Stimulated activated naive CD8-positive, alpha-beta T cell treated with anti-CD3 and anti-CD28 coated beads, Interleukin-15, Interleukin-2, amounts not matched to agents 100 ng/mL and 50 ng/mL, for 24 hours (primary cell): ENCODE data around the gene OTX1.
"Not testable (repeated sequence)": the region's sequence is repeated elsewhere in the genome, so short reads cannot be mapped to it uniquely, and the experiment has no call there.

Source experiments
- H3K27ac Mint-ChIP-seq: one replicate; pipeline ENCODE4 v1.8.0; 2021; ENCODE audit warnings: mild to moderate bottlenecking, mixed read lengths
- H3K27me3 Mint-ChIP-seq: one replicate; pipeline ENCODE4 v1.8.0; 2021; ENCODE audit warnings: mixed read lengths
- H3K36me3 Mint-ChIP-seq: one replicate; pipeline ENCODE4 v1.8.0; 2021; ENCODE audit warnings: low read depth, mixed read lengths
- H3K4me1 Mint-ChIP-seq: one replicate; pipeline ENCODE4 v1.8.0; 2021; ENCODE audit warnings: low read depth, mixed read lengths
- H3K4me3 Mint-ChIP-seq: one replicate; pipeline ENCODE4 v1.8.0; 2021; ENCODE audit warnings: mild to moderate bottlenecking, mixed read lengths
- H3K9me3 Mint-ChIP-seq: one replicate; pipeline ENCODE4 v1.8.0; 2021; ENCODE audit warnings: mixed read lengths

The OTX1 gene

GRCh38 chr2:63050334-63051041, at the start of gene OTX1:
Gene OTX1 (plus strand): TSS chr2:63050830. CDS start chr2:63052991, 2,161 bp downstream.
- Mint-ChIP-seq H3K27me3 (peaks cover 82% of the 10 kb centered on the region), H3K36me3 (peaks cover 7% of the 10 kb centered on the region), H3K27ac (peak within 1 kb of the TSS; percentile 70), H3K4me1 (peaks cover 61% of the 10 kb centered on the region), H3K4me3 (peak within 1 kb of the TSS; percentile 84), H3K9me3 (no peaks in the 10 kb centered on the region)

- Mint-ChIP-seq H3K27ac (no peak overlapping the region), H3K4me1 (no peaks in the 10 kb centered on the region), H3K27me3 (no peaks in the 10 kb centered on the region), H3K9me3 (no peaks in the 10 kb centered on the region), H3K36me3 (peaks cover 10% of the 10 kb centered on the region), H3K4me3 (no peak overlapping the region)
Observed at GRCh38 chr2:63001576-63001975, 49.1 kb upstream of the OTX1 start.

DNA sequence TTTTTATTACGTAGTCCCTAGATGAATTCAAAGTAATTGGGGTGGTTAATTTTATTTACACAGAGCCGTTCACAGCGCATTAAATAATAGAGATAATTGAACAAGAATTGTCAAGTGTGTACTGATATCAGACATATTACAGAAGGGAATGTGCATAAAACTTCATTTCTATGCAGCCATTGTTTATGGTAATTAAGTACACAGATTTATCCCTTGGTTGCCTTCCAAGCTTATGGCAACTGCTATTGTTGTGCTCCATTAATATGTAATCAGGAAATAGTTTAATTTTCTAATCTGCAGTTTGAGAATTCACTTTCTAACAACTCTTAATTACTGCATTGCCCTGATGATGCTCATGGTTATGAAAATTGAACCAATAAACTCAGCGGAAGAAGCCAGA, 47.3 kb upstream of the OTX1 start:
- Mint-ChIP-seq H3K9me3 (no peaks in the 10 kb centered on the region), H3K36me3 (peaks cover 3% of the 10 kb centered on the region), H3K27ac (no peak overlapping the region), H3K27me3 (no peaks in the 10 kb centered on the region), H3K4me3 (no peak overlapping the region), H3K4me1 (no peaks in the 10 kb centered on the region)

GRCh38 chr2:63007813-63008458, 42.7 kb upstream of the OTX1 start:
- Mint-ChIP-seq H3K4me1 (no peaks in the 10 kb centered on the region), H3K36me3 (peaks cover 3% of the 10 kb centered on the region), H3K27ac (no peak overlapping the region), H3K27me3 (no peaks in the 10 kb centered on the region), H3K4me3 (no peak overlapping the region), H3K9me3 (no peaks in the 10 kb centered on the region)

DNA sequence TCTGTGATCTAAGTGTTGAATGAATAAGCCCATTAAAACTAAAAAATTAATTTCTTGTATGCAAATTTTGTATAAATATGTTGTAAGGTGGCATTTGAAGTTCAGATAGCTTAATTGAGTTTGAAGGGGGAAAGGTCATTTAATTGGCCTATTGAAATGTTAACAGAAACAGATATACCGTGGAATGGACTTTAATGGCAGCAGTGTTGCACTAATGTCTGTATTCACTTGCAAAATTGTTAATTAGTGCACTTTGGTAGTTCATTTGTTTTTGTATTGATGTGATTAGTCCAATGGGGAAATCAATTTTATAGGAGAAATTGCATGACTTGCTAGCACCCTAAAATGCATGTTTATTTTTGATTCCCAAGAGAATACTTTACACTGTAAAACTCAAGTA, 41.8 kb upstream of the OTX1 start:
- peaks cover 3% of the 10 kb centered on the region for H3K36me3 Mint-ChIP-seq
- H3K4me3 Mint-ChIP-seq = no peak overlapping the region
- H3K27me3 Mint-ChIP-seq = no peaks in the 10 kb centered on the region
- H3K27ac Mint-ChIP-seq = no peak overlapping the region
- no peaks in the 10 kb centered on the region for H3K9me3 Mint-ChIP-seq
- no peaks in the 10 kb centered on the region for H3K4me1 Mint-ChIP-seq

DNA sequence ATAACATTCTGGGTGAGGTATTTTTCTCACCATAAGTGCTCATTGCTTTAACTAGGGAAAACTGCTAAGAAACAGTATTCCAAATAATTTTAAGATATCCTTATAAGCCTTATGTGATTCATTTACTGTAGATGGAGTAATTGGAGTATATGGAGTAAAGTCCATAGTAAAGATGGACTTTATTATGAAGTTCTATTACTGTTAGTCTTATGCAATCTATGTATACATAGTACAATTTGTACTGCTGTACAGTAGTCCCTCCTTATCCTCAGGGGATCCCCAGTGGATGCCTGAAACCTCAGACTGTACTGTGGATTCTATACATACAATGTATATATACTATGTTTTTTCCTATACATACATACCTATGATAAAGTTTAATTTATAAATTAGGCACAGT, 41.1 kb upstream of the OTX1 start:
- Mint-ChIP-seq H3K27me3 (no peaks in the 10 kb centered on the region), H3K4me1 (no peaks in the 10 kb centered on the region), H3K4me3 (no peak overlapping the region), H3K9me3 (no peaks in the 10 kb centered on the region), H3K36me3 (no peaks in the 10 kb centered on the region), H3K27ac (no peak overlapping the region)

- no peaks in the 10 kb centered on the region for H3K9me3 Mint-ChIP-seq
- H3K27ac Mint-ChIP-seq = no peak overlapping the region
- no peaks in the 10 kb centered on the region for H3K27me3 Mint-ChIP-seq
- H3K4me3 Mint-ChIP-seq = no peak overlapping the region
- no peaks in the 10 kb centered on the region for H3K4me1 Mint-ChIP-seq
- H3K36me3 Mint-ChIP-seq = no peaks in the 10 kb centered on the region
Observed at GRCh38 chr2:63012541-63012940, 38.1 kb upstream of the OTX1 start.

DNA sequence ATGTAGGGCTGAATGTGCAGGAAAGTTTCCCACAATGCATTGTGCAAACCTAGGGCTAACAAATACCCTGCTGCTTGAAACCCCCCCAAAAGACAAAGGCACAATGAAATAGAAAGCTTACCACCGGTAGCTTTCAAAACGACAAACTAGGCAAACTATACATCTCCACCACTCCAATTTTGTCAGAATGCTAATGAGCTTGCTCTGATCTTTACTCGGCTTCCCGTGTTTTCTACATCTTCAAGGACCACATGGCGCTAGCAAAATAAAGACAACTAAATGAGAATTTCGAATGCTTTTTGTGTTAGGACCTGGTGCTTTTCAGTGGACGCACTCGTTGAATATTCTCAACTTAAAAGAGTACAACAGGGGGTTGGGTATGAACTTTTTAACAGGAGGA, 37.2 kb upstream of the OTX1 start:
- no peaks in the 10 kb centered on the region for H3K4me1 Mint-ChIP-seq
- H3K27ac Mint-ChIP-seq = no peak overlapping the region
- no peaks in the 10 kb centered on the region for H3K9me3 Mint-ChIP-seq
- no peak overlapping the region for H3K4me3 Mint-ChIP-seq
- H3K36me3 Mint-ChIP-seq = no peaks in the 10 kb centered on the region
- H3K27me3 Mint-ChIP-seq = no peaks in the 10 kb centered on the region

DNA sequence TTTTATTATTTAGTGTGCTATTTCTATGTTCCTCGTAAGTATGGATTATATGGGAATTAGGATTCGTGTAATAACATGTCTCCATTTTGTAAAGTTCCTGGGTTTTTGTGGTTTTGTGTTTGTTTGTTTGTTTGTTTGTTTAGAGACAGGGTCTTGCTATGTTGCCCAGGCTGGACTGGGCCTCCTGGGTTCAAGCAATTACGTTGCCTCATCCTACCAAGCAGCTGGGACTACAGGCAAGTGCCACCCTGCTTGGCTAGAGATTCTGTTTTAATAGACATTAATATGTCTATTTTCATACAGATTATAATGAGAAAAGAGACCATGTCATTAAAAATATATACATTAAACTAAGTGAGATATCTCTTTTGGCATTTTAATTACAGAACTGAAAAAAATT, 35.2 kb upstream of the OTX1 start:
- Mint-ChIP-seq H3K9me3 (no peaks in the 10 kb centered on the region), H3K4me3 (no peak overlapping the region), H3K4me1 (no peaks in the 10 kb centered on the region), H3K36me3 (no peaks in the 10 kb centered on the region), H3K27me3 (no peaks in the 10 kb centered on the region), H3K27ac (no peak overlapping the region)

- no peaks in the 10 kb centered on the region for H3K4me1 Mint-ChIP-seq
- no peak overlapping the region for H3K27ac Mint-ChIP-seq
- H3K36me3 Mint-ChIP-seq = peaks cover 6% of the 10 kb centered on the region
- H3K9me3 Mint-ChIP-seq = no peaks in the 10 kb centered on the region
- no peak overlapping the region for H3K4me3 Mint-ChIP-seq
- no peaks in the 10 kb centered on the region for H3K27me3 Mint-ChIP-seq
Observed at GRCh38 chr2:63018439-63018838, 32.2 kb upstream of the OTX1 start.

DNA sequence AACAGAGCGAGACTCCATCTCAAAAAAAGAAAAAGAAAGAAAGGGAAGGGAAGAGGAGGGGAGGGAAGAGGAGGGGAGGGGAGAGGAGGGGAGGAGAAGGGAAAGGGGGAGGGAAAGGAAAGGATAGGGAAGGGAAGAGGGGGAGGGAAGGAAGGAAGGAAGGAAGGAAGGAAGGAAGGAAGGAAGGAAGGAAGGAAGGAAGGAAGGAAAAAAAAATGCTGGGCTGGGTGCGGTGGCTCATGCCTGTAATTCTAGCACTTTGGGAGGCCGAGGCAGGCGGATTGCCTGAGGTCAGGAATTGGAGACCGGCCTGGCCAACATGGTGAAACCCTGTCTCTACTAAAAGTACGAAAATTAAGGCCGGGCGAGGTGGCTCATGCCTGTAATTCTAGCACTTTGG, 30.9 kb upstream of the OTX1 start:
- not testable (repeated sequence) for H3K27me3 Mint-ChIP-seq, H3K9me3 Mint-ChIP-seq, H3K27ac Mint-ChIP-seq, H3K36me3 Mint-ChIP-seq, H3K4me1 Mint-ChIP-seq, H3K4me3 Mint-ChIP-seq

DNA sequence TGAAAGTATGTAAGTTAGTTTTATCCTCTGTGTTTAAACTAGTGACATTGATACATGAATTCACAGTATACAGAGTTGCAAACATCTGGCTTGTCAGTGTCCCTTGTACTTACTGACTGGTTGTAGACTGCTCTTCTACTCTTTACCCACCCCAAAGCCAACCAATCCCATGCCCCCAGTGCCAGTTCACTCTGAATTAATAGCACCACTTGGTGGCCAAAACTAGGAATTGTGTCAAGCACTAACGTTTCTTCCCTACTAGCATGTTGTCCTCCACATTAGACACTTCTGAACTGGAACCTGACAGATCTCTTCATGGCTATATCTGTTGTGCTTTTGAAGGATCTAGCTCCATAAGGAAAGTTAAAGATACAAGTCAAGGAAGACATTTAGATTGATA, 27.2 kb upstream of the OTX1 start:
- Mint-ChIP-seq H3K4me1 (no peaks in the 10 kb centered on the region), H3K27me3 (no peaks in the 10 kb centered on the region), H3K27ac (no peak overlapping the region), H3K9me3 (no peaks in the 10 kb centered on the region), H3K36me3 (peaks cover 19% of the 10 kb centered on the region), H3K4me3 (no peak overlapping the region)

GRCh38 chr2:63027220-63027619, 23.4 kb upstream of the OTX1 start:
- H3K36me3 Mint-ChIP-seq = peaks cover 22% of the 10 kb centered on the region
- H3K4me3 Mint-ChIP-seq = no peak overlapping the region
- no peaks in the 10 kb centered on the region for H3K27me3 Mint-ChIP-seq
- no peak overlapping the region for H3K27ac Mint-ChIP-seq
- H3K9me3 Mint-ChIP-seq = no peaks in the 10 kb centered on the region
- no peaks in the 10 kb centered on the region for H3K4me1 Mint-ChIP-seq

GRCh38 chr2:63029058-63029457, 21.6 kb upstream of the OTX1 start:
- Mint-ChIP-seq H3K36me3 (peaks cover 18% of the 10 kb centered on the region), H3K9me3 (no peaks in the 10 kb centered on the region), H3K27ac (no peak overlapping the region), H3K27me3 (no peaks in the 10 kb centered on the region), H3K4me3 (no peak overlapping the region), H3K4me1 (no peaks in the 10 kb centered on the region)

DNA sequence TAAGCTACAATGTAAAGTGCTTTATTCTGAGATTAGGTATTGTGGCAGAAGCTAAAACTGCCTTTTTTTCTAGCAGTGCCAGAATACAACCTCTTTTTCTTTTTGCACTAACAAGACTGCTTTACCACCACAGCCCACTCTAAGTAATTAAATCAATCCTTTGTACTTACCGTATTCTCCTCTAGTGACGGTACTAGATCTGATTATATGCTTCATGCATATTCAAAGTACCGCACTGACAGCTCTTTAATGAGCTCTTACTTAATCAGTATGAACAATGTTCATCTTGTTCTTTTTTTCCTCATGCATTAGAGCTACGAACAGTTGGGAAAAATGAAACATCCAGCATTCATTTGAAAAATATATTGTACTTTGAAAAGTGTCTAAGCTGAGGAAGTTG, 16.1 kb upstream of the OTX1 start:
- no peaks in the 10 kb centered on the region for H3K4me1 Mint-ChIP-seq
- no peak overlapping the region for H3K27ac Mint-ChIP-seq
- peaks cover 1% of the 10 kb centered on the region for H3K36me3 Mint-ChIP-seq
- no peaks in the 10 kb centered on the region for H3K9me3 Mint-ChIP-seq
- no peak overlapping the region for H3K4me3 Mint-ChIP-seq
- H3K27me3 Mint-ChIP-seq = no peaks in the 10 kb centered on the region

GRCh38 chr2:63035169-63035568, 15.5 kb upstream of the OTX1 start:
- Mint-ChIP-seq H3K4me1 (no peaks in the 10 kb centered on the region), H3K27ac (no peak overlapping the region), H3K27me3 (no peaks in the 10 kb centered on the region), H3K4me3 (no peak overlapping the region), H3K36me3 (no peaks in the 10 kb centered on the region), H3K9me3 (no peaks in the 10 kb centered on the region)
